Measurements from ENCODE around the gene FOXP1.

FOXP1 gene

DNA sequence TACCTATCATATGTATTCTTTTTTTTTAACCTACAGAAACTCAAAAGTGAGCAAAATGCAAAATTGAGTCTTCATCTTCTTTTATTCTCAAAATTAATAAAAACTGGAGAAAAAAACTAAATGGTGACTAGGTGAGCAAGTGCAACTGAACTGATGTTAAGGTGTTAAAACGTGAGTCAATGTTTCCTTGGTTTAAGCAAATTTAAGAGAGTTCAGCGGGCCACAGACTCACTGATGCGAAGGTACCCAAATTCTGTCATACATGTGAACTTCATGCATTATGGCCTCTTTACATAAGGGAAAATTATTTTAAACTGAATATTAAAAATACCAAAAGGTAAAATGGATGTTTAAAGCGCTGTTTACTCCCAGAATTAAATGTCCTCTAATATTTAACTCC, 206.6 kb downstream of the FOXP1 start:
- no peak for DNase-seq (ENCODE audit: low read depth, low spot score)

DNA sequence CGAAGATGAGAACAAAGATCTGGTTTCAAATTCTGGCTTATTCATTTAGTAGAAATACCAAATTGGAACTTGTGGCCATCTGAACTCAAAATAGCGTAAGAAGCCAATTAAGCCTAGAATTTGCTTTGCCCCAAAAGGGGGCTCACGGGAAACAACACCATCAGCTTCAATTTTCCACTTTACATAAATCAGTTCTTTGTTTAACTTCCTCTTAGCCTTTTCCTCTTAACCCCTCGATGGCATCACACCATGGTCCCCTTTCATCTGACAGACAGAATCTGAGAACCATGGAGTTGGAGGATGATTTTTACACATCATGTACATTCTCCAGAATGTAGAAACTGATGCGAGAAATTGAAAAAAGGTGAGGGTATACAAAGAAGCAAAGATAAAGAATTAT, 207.0 kb downstream of the FOXP1 start:
- no peak for DNase-seq (ENCODE audit: low read depth, low spot score)

DNA sequence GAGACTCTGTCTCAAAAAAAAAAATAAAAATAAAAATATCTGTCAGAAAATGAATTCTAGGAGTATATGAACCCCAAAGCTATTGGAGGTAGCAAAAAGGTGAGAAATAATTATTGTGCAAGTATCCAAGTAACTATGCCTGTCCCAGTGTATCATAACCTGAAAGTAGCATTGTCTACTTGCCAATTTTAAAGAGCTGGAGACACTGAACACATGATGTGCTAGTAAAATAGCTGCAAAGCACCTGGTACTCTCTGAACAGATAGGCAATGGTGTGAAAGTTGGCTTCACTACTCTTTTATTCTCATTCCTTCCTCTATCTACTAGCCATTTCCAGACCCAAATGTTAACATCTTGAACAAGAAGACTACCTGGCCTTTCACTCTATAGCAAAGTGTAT, 208.9 kb downstream of the FOXP1 start:
- DNase-seq (ENCODE audit: low read depth, low spot score) = no peak

DNA sequence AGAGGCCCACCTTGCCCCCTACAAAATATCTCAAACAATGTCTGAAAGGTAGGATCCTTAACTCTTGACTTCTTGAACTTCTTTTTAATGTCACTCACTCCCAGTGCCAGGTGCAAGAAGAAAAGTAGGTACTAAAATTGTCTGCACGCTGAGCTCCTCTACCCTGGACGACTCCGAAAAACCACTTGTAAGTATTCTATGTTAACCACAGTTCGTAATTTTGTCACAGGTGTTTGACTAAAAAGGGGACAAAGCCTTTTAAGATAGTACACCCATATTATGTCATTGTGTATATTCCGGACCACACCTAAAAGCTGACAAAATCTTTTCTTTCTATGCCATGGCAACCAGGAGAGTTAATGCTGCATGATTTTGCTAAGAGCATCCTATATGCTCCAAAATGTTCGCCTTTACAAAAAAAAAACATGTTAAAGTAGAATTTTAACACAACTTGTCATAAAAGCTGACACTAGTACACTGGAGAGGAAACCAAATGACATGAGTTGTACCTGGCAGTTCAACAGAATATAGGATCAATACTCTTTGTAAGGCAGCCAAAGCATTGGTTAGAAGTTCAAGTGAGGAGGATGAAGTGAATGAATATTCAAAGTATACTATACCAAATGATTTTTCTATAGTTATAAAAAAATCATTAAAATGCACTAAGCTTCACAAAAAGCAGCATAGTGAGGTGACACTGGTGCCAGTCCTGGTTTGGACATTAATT, 210.5 kb downstream of the FOXP1 start:
- no peak for DNase-seq (ENCODE audit: low read depth, low spot score)

DNA sequence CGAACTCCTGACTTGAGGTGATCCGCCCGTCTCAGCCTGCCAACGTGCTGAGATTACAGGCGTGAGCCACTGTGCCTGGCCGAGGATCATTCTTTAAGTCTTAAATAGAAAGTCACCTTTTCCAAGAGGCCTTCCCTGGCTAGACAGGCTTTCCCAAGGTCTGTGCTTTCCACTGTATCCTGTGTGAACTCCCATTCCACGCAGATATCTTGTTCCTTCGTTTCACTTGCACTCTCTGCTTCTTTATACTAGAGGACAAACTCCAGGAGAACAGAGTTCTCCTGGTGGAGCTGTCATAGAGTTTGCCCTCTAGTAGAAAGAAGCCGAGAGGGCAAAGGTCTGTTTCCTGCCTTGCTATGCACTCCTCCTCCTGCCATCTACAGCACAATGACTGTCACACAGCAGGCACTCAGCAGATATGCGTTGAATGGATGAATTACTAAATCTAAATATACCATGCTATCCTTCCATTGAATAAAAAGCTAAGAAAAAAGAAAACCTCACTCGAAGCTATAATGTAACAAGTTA, 211.2 kb downstream of the FOXP1 start:
- DNase-seq (ENCODE audit: low read depth, low spot score) = no peak

DNA sequence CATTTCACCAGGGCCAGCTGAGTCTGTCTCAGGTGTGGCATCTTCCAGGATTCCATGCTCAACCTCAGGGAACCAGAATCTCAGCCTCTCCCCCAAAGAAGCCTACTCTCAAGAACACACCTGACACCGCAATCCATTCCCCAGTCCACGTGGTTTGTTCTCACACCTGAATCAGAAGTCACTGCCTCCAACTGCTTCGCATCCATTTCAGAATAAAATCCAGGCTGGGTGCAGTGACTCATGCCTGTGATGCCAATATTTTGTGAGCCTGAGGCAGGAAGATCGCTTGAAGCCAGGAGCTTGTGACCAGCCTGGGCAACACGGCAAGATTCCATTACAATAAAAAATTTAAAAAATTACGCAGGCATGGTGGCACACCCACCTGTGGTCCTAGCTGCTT, 212.2 kb downstream of the FOXP1 start:
- no peak for DNase-seq (ENCODE audit: low read depth, low spot score)

DNA sequence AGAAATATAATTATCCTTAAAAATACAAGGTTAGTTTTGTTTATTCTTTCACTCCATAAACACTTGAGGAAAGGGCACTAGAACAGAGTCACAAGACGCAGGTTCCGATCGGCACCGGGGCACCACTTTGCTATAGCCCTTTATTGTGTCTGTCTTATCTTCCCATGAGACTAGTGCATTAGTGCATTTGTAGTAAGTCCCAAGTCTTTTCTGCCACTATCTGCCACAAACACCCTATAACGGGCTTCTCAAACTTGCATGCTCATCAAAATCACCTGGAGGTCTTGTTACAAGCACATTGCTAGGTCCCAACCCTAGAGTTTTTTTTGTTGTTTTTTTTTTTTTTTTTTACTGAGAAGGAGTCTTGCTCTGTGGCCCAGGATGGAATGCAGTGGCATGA, 213.1 kb downstream of the FOXP1 start:
- no peak for DNase-seq (ENCODE audit: low read depth, low spot score)

DNA sequence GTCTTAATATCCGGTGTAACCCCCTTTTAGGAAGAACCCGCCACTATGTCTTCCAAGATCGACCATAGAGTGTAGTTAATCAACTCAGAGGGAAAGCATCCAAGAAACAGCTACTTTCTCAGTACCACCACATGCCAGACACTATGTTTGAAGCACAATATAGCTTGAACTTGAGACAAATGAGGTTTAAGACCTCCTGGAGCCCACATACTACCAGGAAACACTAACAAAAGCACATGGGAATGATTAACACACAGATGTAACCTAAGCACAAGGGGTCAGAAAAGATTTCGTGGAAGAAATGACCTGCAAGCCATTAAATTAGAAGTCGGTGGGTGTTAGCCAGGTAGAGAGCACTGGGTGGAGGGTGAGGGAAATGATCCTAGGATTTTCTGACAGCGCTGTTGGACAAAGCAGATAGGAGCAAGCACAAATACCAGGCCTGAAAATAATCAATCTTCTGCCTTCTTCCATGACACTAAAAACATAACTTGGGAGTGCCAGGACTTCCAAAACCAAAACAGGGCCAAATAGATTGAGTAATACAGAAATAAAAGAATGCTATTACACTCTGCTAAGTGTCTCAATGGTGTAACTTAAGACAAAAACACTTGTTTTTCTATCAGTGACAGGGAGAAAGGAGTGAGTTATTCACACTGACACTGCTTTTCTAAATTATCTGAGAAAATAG, 213.7 kb downstream of the FOXP1 start:
- DNase-seq (ENCODE audit: low read depth, low spot score) = no peak

DNA sequence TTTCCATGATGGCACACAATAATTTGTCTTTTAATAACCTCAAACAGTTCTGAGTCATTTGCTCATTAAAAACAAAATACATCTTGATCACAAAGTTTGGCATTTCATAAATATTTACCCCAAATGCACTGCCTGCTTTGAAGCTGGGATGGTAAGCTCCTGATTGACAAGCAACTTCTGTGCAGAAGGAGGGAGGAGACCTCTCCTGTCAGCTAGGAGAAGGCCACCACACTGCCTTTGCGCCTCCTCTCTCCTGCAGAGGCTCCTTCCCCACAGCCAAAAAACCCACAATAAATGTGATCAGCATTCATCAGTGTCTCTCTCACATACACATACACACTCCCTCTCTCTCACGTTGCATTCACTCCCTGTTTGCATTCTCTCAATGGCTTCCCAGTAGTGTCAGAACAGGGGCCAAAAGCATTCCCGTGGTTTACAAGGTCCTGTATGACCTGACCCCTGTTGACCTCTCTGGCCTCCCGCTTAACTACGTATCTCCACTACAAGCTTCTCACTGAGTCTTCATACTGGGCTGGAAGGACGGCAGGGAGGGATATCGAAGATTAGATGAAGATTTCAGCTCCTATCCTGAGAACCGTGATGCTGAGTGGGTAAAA, 216.4 kb downstream of the FOXP1 start:
- DNase-seq (ENCODE audit: low read depth, low spot score) = no peak

DNA sequence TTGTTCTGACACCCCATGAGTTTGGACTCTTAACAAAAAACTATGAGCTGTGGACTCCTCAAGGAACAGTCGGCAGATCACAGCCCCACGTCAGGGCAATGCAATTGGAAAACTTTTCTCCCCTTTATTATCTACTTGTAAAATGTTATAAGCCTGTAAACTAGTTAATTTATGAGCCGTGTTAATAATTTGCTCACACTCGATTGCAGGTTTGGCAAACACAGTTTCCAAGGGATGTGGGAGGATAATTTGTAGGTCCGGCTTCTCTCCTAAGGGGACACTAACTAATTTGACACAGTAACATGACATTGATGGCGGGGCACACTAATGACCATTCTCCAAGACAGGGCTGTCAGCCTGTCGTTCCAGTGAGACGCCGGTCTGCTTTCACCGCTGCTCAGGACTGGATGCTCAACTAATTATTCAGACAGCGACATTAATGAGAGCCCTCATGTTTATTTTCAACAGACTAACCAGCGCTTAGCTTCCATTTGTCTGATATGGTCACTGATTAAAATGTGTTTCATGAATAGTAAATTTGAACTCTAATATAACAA, 222.1 kb downstream of the FOXP1 start:
- no peak for DNase-seq (ENCODE audit: low read depth, low spot score)

DNA sequence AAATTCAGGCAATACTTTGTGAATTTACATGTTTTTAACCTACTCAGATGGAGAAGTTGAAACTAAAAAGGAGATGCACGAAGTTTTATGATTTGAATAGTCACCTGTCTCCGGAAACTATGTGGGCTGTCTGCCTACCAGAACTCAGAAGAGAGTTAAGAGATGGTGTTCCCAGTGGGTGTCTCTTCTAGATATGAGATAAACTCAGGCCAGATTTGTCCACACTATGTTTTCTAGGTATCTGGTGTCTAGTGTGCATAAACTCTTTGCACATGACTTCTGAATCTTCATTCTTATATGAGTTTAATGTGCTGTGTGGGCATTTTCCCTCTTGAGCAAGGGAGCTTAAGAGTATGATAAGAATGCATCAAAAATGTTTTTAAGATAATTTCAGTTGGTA, 222.8 kb downstream of the FOXP1 start:
- DNase-seq (ENCODE audit: low read depth, low spot score) = no peak

DNA sequence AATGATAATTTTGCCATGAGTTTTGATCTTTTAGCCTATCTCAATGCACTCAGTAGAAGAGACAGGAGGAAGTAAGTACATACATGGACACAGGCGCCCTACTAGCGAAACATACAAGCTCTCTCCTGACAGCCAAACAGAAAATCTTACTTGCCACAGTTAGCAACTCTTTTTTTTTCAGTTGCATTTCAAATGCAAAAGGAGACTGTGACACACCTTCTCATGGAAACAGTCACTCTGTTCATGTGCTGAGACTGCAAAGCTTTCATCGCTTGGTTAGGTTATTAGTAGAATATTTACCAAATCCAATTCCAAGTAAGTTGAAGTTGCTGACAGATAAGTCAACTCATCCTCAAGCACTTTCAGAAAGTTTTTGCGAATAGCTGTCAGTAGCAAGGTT, 223.3 kb downstream of the FOXP1 start:
- DNase-seq (ENCODE audit: low read depth, low spot score) = no peak

DNA sequence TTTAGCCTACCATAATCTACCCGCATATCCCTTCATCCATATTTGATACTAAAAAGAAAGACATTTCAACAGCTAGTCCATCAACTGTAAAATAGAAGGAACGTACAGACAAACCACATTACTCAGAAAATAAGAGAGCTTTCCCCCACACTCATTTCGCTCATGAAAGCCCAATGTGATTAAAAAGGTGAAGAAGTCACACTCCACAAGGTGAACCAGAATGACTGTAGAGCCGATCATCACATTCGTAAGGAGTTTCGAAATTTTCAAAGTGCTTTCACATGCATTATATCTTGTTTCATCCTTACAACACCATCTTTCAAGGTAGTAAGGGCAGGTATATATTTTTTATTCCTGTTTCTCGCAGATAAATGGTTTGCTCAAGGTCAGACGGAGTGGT, 225.3 kb downstream of the FOXP1 start:
- no peak for DNase-seq (ENCODE audit: low read depth, low spot score)

DNA sequence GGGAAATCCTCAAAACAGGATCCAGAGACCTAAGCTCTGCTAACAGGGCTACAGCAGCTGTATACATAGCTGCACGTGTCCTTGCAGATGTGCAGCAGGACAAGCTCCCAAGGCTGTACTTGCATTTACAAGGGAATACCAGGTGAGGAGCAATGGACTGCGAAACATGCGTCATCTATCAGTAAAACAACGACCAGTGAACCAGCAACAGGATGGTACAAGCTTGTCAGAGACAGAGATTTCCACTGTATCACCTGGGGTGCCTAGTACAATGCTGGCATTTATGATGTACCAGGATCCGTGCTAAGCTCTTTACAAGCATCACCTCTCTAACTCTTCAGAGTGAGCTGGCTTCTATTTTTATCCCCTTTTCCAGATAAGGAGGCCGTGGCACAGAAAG, 227.3 kb downstream of the FOXP1 start:
- no peak for DNase-seq (ENCODE audit: low read depth, low spot score)

DNA sequence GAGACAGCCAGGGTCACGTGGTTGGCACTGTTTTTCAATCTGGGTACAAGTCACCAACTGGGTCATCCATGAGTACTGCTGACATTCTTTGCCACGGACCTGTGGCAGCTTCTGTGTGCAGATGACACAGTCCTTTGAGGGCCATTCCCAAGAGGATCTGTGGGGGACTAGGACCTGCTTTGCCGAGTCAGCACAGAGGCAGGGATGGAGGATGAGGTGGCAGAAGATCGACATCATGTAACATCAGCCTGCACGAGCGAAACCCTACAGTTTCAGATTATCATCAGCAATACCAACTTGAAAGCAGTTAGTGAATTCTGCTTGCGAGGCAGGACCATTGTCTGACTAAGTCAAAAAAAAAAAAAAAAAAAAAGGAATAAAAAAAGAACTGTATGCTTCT, 227.7 kb downstream of the FOXP1 start:
- no peak for DNase-seq (ENCODE audit: low read depth, low spot score)

DNA sequence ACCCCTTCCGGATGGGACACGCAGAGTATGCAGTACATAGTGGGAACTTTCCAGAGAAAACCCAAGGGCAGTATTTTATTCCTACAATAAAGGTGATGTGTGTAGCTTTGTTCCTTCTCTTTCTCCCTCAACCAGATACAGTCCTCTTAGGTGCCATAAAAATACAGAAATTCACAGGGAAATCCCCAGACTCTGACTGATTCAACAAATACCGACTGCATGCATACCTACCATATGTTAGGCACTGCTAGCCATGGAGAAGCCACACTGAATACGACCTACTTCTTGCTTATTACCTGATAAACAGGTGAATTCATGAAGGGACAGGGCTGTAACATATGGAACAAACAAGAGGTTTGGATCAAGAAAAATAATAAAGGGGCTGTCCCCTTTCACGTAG, 228.5 kb downstream of the FOXP1 start:
- no peak for DNase-seq (ENCODE audit: low read depth, low spot score)

DNA sequence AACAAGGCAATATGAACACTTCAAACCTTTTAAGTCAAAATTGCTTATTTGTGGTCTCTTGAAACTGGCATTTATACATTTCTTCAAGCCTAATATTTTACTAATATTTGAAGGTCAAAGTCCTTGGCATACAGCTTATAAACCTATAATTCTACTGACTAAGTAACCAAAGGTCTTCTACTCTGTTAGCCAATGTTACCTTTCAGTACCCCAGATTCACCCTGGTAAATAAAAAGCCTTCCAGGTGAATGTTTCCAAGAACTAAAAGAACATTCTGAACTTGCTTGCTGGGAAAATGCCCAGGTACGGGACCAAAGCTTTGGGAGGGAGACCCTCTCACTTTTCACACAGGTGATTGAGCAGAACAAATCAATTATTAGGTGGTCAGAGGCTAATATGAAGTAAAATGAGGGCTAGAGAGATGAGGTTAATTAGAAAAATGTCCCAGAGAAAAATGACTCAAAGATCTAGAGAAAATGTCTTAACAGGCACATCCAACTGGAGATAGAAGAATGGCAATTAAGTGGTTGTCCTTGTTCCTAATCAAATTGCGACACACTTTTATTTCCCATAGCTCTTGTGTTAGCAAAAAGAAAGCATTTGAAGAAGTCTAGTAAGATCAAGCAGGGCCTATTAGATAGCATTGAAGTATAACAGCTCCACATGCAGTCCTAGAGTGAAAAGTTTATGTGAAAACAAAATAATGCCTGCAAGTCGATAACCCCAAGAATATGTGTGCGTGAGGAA, 232.0 kb downstream of the FOXP1 start:
- DNase-seq (ENCODE audit: low read depth, low spot score) = no peak

DNA sequence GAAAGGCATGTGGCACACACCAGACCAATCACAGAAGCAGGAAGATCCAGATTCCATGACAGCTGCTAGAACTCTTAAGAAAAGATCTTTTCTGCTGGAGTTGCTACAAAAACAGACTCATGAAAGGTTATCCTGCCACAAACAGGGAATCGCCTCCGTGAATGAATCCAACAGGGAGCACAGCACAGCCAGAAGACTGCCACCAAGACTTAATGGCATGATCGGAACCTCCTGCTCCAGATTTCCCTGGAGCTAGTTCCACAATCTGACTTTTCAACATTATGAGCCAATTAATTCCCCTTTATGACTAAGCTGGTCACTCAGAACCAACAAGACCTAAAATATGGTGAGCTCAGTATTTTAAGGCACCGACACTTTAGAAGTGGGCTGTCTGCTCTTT, 232.5 kb downstream of the FOXP1 start:
- DNase-seq (ENCODE audit: low read depth, low spot score) = no peak

DNA sequence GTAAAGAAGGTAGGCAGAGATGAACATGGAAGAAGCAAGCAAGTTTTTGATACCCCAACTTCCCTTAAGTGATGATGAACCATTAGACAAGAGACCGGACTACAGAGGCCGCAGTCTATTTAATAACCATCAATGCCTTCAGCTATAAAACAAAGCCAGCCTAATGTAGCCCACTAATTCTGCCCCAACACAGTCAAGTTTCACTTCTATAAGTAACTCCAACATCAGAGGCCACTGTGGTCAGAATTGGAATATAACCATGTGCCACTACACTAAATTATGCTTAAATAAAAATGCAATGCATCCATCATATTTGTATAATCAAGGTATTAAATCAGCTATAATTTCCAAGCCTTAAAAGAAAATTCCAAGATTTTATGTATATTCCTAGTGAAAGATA, 234.7 kb downstream of the FOXP1 start:
- no peak for DNase-seq (ENCODE audit: low read depth, low spot score)

DNA sequence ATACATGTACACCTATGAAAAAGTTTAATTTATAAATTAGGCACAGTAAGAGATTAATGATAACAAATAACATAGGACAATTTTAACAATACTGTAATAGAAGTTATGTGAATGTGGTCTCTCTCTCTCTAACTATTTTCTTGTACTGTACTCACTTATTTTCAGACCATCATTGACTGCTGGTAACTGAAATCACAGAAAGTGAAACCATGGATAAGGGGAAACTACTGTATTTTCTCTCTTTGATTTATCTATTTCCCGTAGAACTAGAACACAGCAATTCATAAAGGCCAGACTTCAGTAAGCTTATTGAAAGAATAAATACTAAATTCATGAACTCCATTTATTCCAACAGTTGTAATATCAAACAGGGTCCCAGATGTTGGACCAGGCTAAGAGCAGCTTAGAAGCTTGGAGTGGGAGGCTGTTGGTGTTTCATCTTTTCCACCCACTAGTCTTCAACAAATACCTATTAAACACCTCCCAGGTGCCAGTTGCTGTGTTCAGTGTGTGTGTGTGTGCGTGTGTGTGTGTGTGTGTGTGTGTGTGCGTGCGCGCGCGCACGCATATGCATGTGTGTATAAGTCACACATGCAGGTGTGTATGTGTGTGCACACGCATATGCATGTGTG, 235.4 kb downstream of the FOXP1 start:
- DNase-seq (ENCODE audit: low read depth, low spot score) = no peak

DNA sequence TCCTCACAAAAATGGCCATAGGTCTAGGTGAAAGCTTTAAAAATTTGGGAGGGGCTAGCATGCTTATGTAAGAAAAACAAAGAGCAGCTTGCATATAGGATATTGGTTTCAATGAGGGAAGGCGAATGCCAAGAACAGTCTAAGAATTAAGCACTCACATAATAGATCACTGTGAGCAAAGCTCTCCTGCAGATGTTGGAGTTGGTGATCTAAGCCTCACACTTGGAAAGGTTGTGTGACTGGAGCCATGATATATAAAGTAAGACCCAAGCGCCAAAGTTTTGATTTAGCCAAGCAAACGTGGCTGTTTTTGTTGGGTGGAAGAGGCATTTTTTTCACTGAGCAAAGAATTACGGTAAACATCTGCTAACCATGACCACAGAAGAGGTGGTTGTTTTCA, 237.5 kb downstream of the FOXP1 start:
- no peak for DNase-seq (ENCODE audit: low read depth, low spot score)
